Measurements from ENCODE around the gene ENDOU.

GRCh38 chr12:47744005-47744651 lies 18.8 kb upstream of the ENDOU start:
- TF ChIP-seq CTCF (IDR thresholded peaks at IDR 0.05) (peak; percentile 34 to 80 (median 70)), POLR2A (IDR thresholded peaks at IDR 0.05) (no peak), POLR2AphosphoS5 (IDR thresholded peaks at IDR 0.05) (no peak), EP300 (IDR thresholded peaks at IDR 0.05) (no peak)

Measured in upper lobe of left lung (tissue), 4 donors.